Trophoblast cell (in vitro differentiated cells and primary cell): ENCODE data around the gene PHF21A.

Source experiments
- DNase-seq, 2 donors: peaks; one replicate each; pipeline ENCODE4 v3.0.0-alpha.2; 2016
- H2AFZ ChIP-seq: 2 replicates; pipeline ENCODE4 v1.6.1; 2013; ENCODE audit warnings: low read length, moderate library complexity, mild to moderate bottlenecking; ENCODE audit not compliant: insufficient read depth, poor library complexity
- H2AK5ac ChIP-seq: 2 replicates; pipeline ENCODE4 v1.6.1; 2013; ENCODE audit warnings: mild to moderate bottlenecking, low read length
- H2BK120ac ChIP-seq: 2 replicates; pipeline ENCODE4 v1.6.1; 2013; ENCODE audit warnings: low read length, mild to moderate bottlenecking, moderate library complexity; ENCODE audit not compliant: insufficient read depth, poor library complexity
- H2BK12ac ChIP-seq: 2 replicates; pipeline ENCODE4 v1.6.1; 2013; ENCODE audit warnings: mild to moderate bottlenecking, low read length, moderate library complexity
- H2BK5ac ChIP-seq: 2 replicates; pipeline ENCODE4 v1.6.1; 2013; ENCODE audit warnings: low read length, low read depth, moderate library complexity, mild to moderate bottlenecking; ENCODE audit not compliant: poor library complexity
- H3K14ac ChIP-seq: 2 replicates; pipeline ENCODE4 v1.6.1; 2013; ENCODE audit warnings: mild to moderate bottlenecking, low read length
- H3K18ac ChIP-seq: 2 replicates; pipeline ENCODE4 v1.6.1; 2013; ENCODE audit warnings: mild to moderate bottlenecking, low read length
- H3K23ac ChIP-seq: 2 replicates; pipeline ENCODE4 v1.6.1; 2013; ENCODE audit warnings: low read length
- H3K27ac ChIP-seq: 2 replicates; pipeline ENCODE4 v1.5.1; 2013; ENCODE audit warnings: low read depth, mild to moderate bottlenecking, inconsistent platforms, low read length, moderate library complexity
- H3K27me3 ChIP-seq: 2 replicates; pipeline ENCODE4 v1.6.1; 2013; ENCODE audit warnings: inconsistent platforms, mild to moderate bottlenecking, low read length, moderate library complexity; ENCODE audit not compliant: insufficient read depth
- H3K36me3 ChIP-seq, 2 experiments: 1 replicate in 1 of 2; 2 replicates in 1 of 2; pipeline ENCODE4 v1.6.1; 2013; ENCODE audit warnings: low read length in 2 of 2, mild to moderate bottlenecking in 2 of 2, moderate library complexity in 1 of 2; ENCODE audit not compliant: insufficient read depth in 2 of 2, control insufficient read depth in 1 of 2
- H3K4ac ChIP-seq: 2 replicates; pipeline ENCODE4 v1.6.1; 2013; ENCODE audit warnings: low read depth, mild to moderate bottlenecking, low read length, moderate library complexity
- H3K4me1 ChIP-seq, 2 experiments: 1 replicate in 1 of 2; 2 replicates in 1 of 2; pipeline ENCODE4 v1.6.1; 2013; ENCODE audit warnings: low read length in 2 of 2, mild to moderate bottlenecking in 2 of 2, moderate library complexity in 1 of 2; ENCODE audit not compliant: insufficient read depth in 2 of 2, control insufficient read depth in 1 of 2
- H3K4me2 ChIP-seq: 2 replicates; pipeline ENCODE4 v1.6.1; 2013; ENCODE audit warnings: inconsistent platforms, mild to moderate bottlenecking, low read length, moderate library complexity
- H3K4me3 ChIP-seq: 2 replicates; pipeline ENCODE4 v1.5.1; 2013; ENCODE audit warnings: mild to moderate bottlenecking, low read depth, low read length, inconsistent platforms
- H3K79me1 ChIP-seq: one replicate; pipeline ENCODE4 v1.6.1; 2013; ENCODE audit warnings: low read length
- H3K79me2 ChIP-seq: 2 replicates; pipeline ENCODE4 v1.6.1; 2013; ENCODE audit warnings: low read length, mild to moderate bottlenecking; ENCODE audit not compliant: control insufficient read depth, insufficient read depth, poor library complexity
- H3K9ac ChIP-seq: 2 replicates; pipeline ENCODE4 v1.6.1; 2013; ENCODE audit warnings: mild to moderate bottlenecking, low read length
- H3K9me3 ChIP-seq: 2 replicates; pipeline ENCODE4 v1.6.1; 2013; ENCODE audit warnings: low read depth, mild to moderate bottlenecking, control low read depth, inconsistent platforms, low read length; ENCODE audit not compliant: insufficient read depth
- H4K12ac ChIP-seq: 2 replicates; pipeline ENCODE4 v1.6.1; 2013; ENCODE audit warnings: low read depth, mild to moderate bottlenecking, low read length, moderate library complexity
- H4K8ac ChIP-seq: 2 replicates; pipeline ENCODE4 v1.6.1; 2013; ENCODE audit warnings: low read depth, mild to moderate bottlenecking, low read length, moderate library complexity
- H4K91ac ChIP-seq: one replicate; pipeline ENCODE4 v1.6.1; 2013; ENCODE audit warnings: low read depth, mild to moderate bottlenecking, low read length, moderate library complexity
- WGBS: extraction: QIAGEN DNeasy Blood & Tissue Kit; methylation state at CpG from one replicate; pipeline ENCODE4 v1.1.7; 2013; ENCODE audit warnings: missing lambda C conversion rate; ENCODE audit not compliant: insufficient read length, insufficient coverage; ENCODE audit errors: extremely low coverage; 5-methylcytosine and 5-hydroxymethylcytosine counted together

The PHF21A gene

GRCh38 chr11:45939836-45940235 is 181.4 kb downstream of the PHF21A start:
- H3K79me1 ChIP-seq: no peaks in the 10 kb centered on the region
- no peak overlapping the region for H2AFZ ChIP-seq
- no peak overlapping the region for H4K8ac ChIP-seq
- H4K12ac ChIP-seq: no peak overlapping the region
- H2BK12ac ChIP-seq: no peak overlapping the region
- no peak overlapping the region for H3K9ac ChIP-seq
- H2AK5ac ChIP-seq: no peak overlapping the region
- H3K27me3 ChIP-seq: no peaks in the 10 kb centered on the region
- no peak overlapping the region for H4K91ac ChIP-seq
- H3K4me2 ChIP-seq: no peak overlapping the region
- H3K18ac ChIP-seq: no peak overlapping the region
- H3K4me3 ChIP-seq: no peak overlapping the region
- H3K36me3 ChIP-seq: peaks cover 9 to 10% of the 10 kb centered on the region in 2 experiments
- H2BK120ac ChIP-seq: no peak overlapping the region
- H3K4ac ChIP-seq: no peak overlapping the region
- H3K9me3 ChIP-seq: no peaks in the 10 kb centered on the region
- no peak overlapping the region for H2BK5ac ChIP-seq
- H3K14ac ChIP-seq: no peak overlapping the region
- H3K23ac ChIP-seq: no peak overlapping the region
- H3K27ac ChIP-seq: no peak overlapping the region
- DNase-seq: no peak
- peaks cover 5 to 6% of the 10 kb centered on the region in 2 experiments for H3K4me1 ChIP-seq
- H3K79me2 ChIP-seq: no peaks in the 10 kb centered on the region
- no CpG with 5 or more reads among the region's 2 CpGs for WGBS

- H3K4ac ChIP-seq: no peak overlapping the region
- no peak overlapping the region for H2BK120ac ChIP-seq
- no peaks in the 10 kb centered on the region for H3K27me3 ChIP-seq
- H3K23ac ChIP-seq: no peak overlapping the region
- no peak overlapping the region for H4K8ac ChIP-seq
- no peak overlapping the region for H3K27ac ChIP-seq
- H3K79me1 ChIP-seq: peaks cover 3% of the 10 kb centered on the region
- H3K18ac ChIP-seq: no peak overlapping the region
- H3K4me2 ChIP-seq: no peak overlapping the region
- H2AFZ ChIP-seq: no peak overlapping the region
- peaks cover 17 to 18% of the 10 kb centered on the region in 2 experiments for H3K36me3 ChIP-seq
- no peak overlapping the region for H3K4me3 ChIP-seq
- WGBS: no CpG with 5 or more reads among the region's 10 CpGs
- H3K4me1 ChIP-seq: peaks cover 11 to 18% of the 10 kb centered on the region in 2 experiments
- no peak overlapping the region for H2AK5ac ChIP-seq
- H3K14ac ChIP-seq: no peak overlapping the region
- no peak for DNase-seq
- no peak overlapping the region for H4K12ac ChIP-seq
- H3K9ac ChIP-seq: no peak overlapping the region
- H2BK5ac ChIP-seq: no peak overlapping the region
- no peak overlapping the region for H2BK12ac ChIP-seq
- no peak overlapping the region for H4K91ac ChIP-seq
- H3K9me3 ChIP-seq: no peaks in the 10 kb centered on the region
- H3K79me2 ChIP-seq: no peaks in the 10 kb centered on the region
These were observed 183.3 kb downstream of the PHF21A start for GRCh38 chr11:45937916-45938315.

DNA sequence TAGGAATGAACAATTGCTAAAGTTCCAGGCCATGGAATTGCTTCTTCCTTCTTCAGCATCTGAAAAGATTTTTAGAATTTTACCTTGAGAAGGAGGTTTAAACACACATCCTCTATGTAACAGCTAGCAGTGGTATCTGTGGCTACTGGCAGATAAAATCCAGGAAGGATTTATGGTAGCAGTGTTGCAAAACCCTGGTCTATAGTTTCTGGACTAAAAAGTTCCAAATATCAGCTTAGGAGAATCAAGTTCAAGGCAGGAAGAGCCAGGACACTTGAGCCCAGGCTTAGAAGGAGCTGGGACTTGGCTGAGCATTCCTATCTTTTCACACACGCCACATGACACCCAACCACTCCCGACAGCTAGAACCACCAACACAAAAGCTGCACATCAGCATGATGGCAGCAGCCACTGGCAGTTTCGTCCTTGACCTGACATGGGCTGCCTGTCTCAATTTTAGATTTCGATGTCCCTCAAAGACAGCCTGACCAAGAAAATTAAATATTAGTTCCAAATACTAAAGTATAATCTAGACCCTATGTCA is 184.7 kb downstream of the PHF21A start:
- no peak overlapping the region for H3K9ac ChIP-seq
- peaks cover 23 to 24% of the 10 kb centered on the region in 2 experiments for H3K36me3 ChIP-seq
- no peak overlapping the region for H2BK120ac ChIP-seq
- H3K4me2 ChIP-seq: no peak overlapping the region
- H2AFZ ChIP-seq: no peak overlapping the region
- H3K18ac ChIP-seq: no peak overlapping the region
- WGBS: no CpG with 5 or more reads among the region's 4 CpGs
- H2AK5ac ChIP-seq: no peak overlapping the region
- no peaks in the 10 kb centered on the region for H3K79me2 ChIP-seq
- H4K91ac ChIP-seq: no peak overlapping the region
- no peak overlapping the region for H3K4ac ChIP-seq
- H2BK5ac ChIP-seq: no peak overlapping the region
- H4K8ac ChIP-seq: no peak overlapping the region
- H4K12ac ChIP-seq: no peak overlapping the region
- DNase-seq: no peak
- no peak overlapping the region for H3K27ac ChIP-seq
- no peak overlapping the region for H3K23ac ChIP-seq
- H3K79me1 ChIP-seq: peaks cover 3% of the 10 kb centered on the region
- peaks cover 11 to 18% of the 10 kb centered on the region in 2 experiments for H3K4me1 ChIP-seq
- H3K14ac ChIP-seq: no peak overlapping the region
- H3K4me3 ChIP-seq: no peak overlapping the region
- no peak overlapping the region for H2BK12ac ChIP-seq
- H3K27me3 ChIP-seq: no peaks in the 10 kb centered on the region
- no peaks in the 10 kb centered on the region for H3K9me3 ChIP-seq

DNA sequence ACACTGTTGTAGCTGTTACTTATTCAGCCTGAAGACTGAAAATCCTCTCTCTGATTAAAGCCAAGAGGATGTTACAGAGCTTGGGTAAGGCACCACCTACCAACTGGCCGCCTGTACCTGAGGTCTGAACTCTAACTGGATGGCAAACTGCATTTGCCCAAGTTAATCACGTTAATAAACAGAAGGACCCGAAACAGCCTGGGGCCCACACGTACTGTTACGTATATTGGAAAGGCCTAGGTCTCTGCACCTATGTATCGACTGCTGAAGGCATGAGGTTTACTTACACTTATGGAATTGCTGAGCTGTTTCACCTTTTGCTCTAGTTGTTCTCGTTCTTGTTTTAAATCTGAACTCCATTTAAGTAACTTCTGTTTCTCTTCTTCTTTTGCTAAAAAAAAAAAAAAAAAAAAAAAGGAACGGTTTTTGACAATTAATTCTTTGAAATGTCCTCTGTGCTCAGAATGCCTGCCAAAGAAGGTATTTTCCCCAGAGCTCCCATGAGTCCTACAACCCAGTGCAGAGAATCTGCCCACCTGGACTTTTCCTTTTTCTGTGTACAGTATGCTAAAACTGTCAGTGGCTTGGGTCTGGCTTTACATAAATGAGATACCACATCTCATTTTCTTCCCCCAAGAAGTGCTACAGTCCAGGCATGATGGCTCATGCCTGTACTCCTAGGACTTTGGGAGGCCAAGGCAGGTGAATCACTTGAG is 185.7 kb downstream of the PHF21A start:
- Histone ChIP-seq H2AFZ (no peak overlapping the region), H3K27me3 (no peaks in the 10 kb centered on the region), H2BK120ac (no peak overlapping the region), H2AK5ac (no peak overlapping the region), H2BK12ac (no peak overlapping the region), H3K9me3 (no peaks in the 10 kb centered on the region), H3K14ac (no peak overlapping the region), H4K8ac (no peak overlapping the region), H3K18ac (no peak overlapping the region), H3K79me2 (no peaks in the 10 kb centered on the region), H2BK5ac (no peak overlapping the region), H3K27ac (no peak overlapping the region), H4K91ac (no peak overlapping the region), H3K4me3 (no peak overlapping the region), H3K4ac (no peak overlapping the region), H3K9ac (no peak overlapping the region), H4K12ac (no peak overlapping the region), H3K79me1 (peaks cover 3% of the 10 kb centered on the region), H3K36me3 (peaks cover 23 to 24% of the 10 kb centered on the region in 2 experiments), H3K4me1 (peaks cover 11 to 18% of the 10 kb centered on the region in 2 experiments), H3K4me2 (no peak overlapping the region), H3K23ac (no peak overlapping the region)
- no CpG with 5 or more reads among the region's 8 CpGs for WGBS
- DNase-seq: no peak
